ENCODE results near the gene PLB1.

- TF ChIP-seq POLR2AphosphoS5 (IDR thresholded peaks at IDR 0.05) (peak; percentile 67), CTCF (IDR thresholded peaks at IDR 0.05) (no peak), POLR2A (IDR thresholded peaks at IDR 0.05) (no peak)
Observed at GRCh38 chr2:28624436-28624792, 128.6 kb downstream of the PLB1 start.
